GM12878 (cell line): ENCODE results near the gene TRABD2B. TPM values are rescaled to one million over a fixed set of nuclear protein-coding genes. Genes with fewer than 3 reads are reported as not detected.

Source experiments
- ATAC-seq: fragments of 200-7000 bp; cut with Tn5 transposase; 3 replicates; pipeline ENCODE4 v1.9.1; 2020; ENCODE audit warnings: mild to moderate bottlenecking, moderate library complexity
- BruUV-seq: library from RNA; stranded (reverse); fragments of 400-500 nt; replicated peaks from 2 replicates; lab custom pipeline; 2021; lab: Mats Ljungman, UMichigan
- CTCF ChIA-PET: fragments of 300-600 bp; sonication (Branson Sonifier 250); formaldehyde crosslinking; extraction: SDS; loops from one replicate; lab custom pipeline; 2021; ENCODE audit warnings: inconsistent platforms; lab: Yijun Ruan, JAX
- POLR2A ChIA-PET: fragments of 350-600 bp; formaldehyde crosslinking; extraction: SDS; loops from one replicate; lab custom pipeline; 2021; ENCODE audit warnings: inconsistent platforms; lab: Charles Lee
- RAD21 ChIA-PET: fragments of 300-600 bp; sonication (Branson Sonifier 250); formaldehyde crosslinking; loops from one replicate; lab custom pipeline; 2023; ENCODE audit warnings: antibody characterized with exemption; ENCODE audit not compliant: unreplicated experiment; lab: Charles Lee
- SMC1A ChIA-PET: fragments of 300-600 bp; sonication (Branson Sonifier 250); formaldehyde crosslinking; loops from one replicate; lab custom pipeline; 2023; ENCODE audit not compliant: unreplicated experiment, uncharacterized antibody; lab: Charles Lee
- DNase-seq: peaks from one replicate; pipeline ENCODE4 v3.0.0-alpha.2; 2011; ENCODE audit warnings: low read depth, low spot score
- FAIRE-seq: peaks from 3 replicates; lab custom pipeline; 2011; peaks lifted over from hg19 to GRCh38; lab: Jason Lieb, UNC
- H2AFZ ChIP-seq: 2 replicates; pipeline ENCODE4 v1.6.0; 2011; ENCODE audit warnings: low read depth, low read length, control low read depth; ENCODE audit not compliant: control insufficient read depth
- H3K27ac ChIP-seq: 2 replicates; pipeline ENCODE4 v1.5.1; 2011; ENCODE audit warnings: control low read depth; ENCODE audit not compliant: control insufficient read depth, insufficient read depth
- H3K27me3 ChIP-seq, 2 experiments: replicated peaks in 1 of 2; 2 replicates each; pipeline versions ENCODE4 v1.6.0 to v1.6.1; 2011; ENCODE audit warnings: low read length in 1 of 2; ENCODE audit not compliant: control insufficient read depth in 2 of 2, insufficient read depth in 2 of 2
- H3K36me3 ChIP-seq, 2 experiments: 2 replicates each; pipeline ENCODE4 v1.5.1; 2011; ENCODE audit warnings: low read length in 1 of 2; ENCODE audit not compliant: control insufficient read depth in 2 of 2, insufficient read depth in 2 of 2
- H3K4me1 ChIP-seq: 2 replicates; pipeline ENCODE4 v1.6.1; 2011; ENCODE audit warnings: mild to moderate bottlenecking, low read length, moderate library complexity, mixed read lengths; ENCODE audit not compliant: control insufficient read depth, insufficient read depth
- H3K4me2 ChIP-seq: 2 replicates; pipeline ENCODE4 v1.6.0; 2011; ENCODE audit warnings: control low read depth; ENCODE audit not compliant: control insufficient read depth, insufficient read depth
- H3K4me3 ChIP-seq: fragments of 200-600 bp; sonication (generic); 2 replicates; pipeline ENCODE4 v1.5.1; 2016
- H3K79me2 ChIP-seq: 2 replicates; pipeline ENCODE4 v1.6.0; 2011; ENCODE audit warnings: low read length; ENCODE audit not compliant: control insufficient read depth, insufficient read depth
- H3K9ac ChIP-seq: 2 replicates; pipeline ENCODE4 v1.8.0; 2011; ENCODE audit warnings: low read length, control low read depth, mixed read lengths; ENCODE audit not compliant: control insufficient read depth, insufficient read depth
- H3K9me3 ChIP-seq: replicated peaks from 3 replicates; pipeline ENCODE4 v1.5.1; 2011; ENCODE audit warnings: mild to moderate bottlenecking, low read length; ENCODE audit not compliant: control insufficient read depth, insufficient read depth
- H4K20me1 ChIP-seq: 2 replicates; pipeline ENCODE4 v1.6.0; 2011; ENCODE audit not compliant: control insufficient read depth, insufficient read depth
- E2F8 ChIP-seq: fragments of 450-650 bp; IDR thresholded peaks from 2 replicates; pipeline ENCODE4 v1.6.1; 2018; ENCODE audit warnings: mild to moderate bottlenecking, low read depth, moderate library complexity; ENCODE audit not compliant: partially characterized antibody
- EZH2 ChIP-seq: IDR thresholded peaks from 2 replicates; pipeline ENCODE4 v1.6.1; 2012; ENCODE audit warnings: low read depth, mild to moderate bottlenecking, control low read depth, inconsistent platforms, low read length, borderline replicate concordance; ENCODE audit not compliant: control insufficient read depth
- HSF1 ChIP-seq: fragments of 150-350 bp; IDR thresholded peaks from 2 replicates; pipeline ENCODE4 v1.6.1; 2014; ENCODE audit warnings: mild to moderate bottlenecking, low read depth, low read length
- IRF5 ChIP-seq: fragments of 450-650 bp; IDR thresholded peaks from 2 replicates; pipeline ENCODE4 v1.6.1; 2017; ENCODE audit warnings: borderline replicate concordance
- JUND ChIP-seq: IDR thresholded peaks from 2 replicates; pipeline ENCODE4 v1.6.1; 2012; ENCODE audit warnings: low read depth, mild to moderate bottlenecking, low read length, improper control_type of control experiment, moderate library complexity
- NBN ChIP-seq: fragments of 450-650 bp; IDR thresholded peaks from 2 replicates; pipeline ENCODE4 v1.6.1; 2016
- RUNX3 ChIP-seq: IDR thresholded peaks from 2 replicates; pipeline ENCODE4 v1.6.1; 2012; ENCODE audit warnings: low read length, inconsistent platforms
- SREBF1 ChIP-seq: IDR thresholded peaks from 2 replicates; pipeline ENCODE4 v1.6.1; 2012; ENCODE audit warnings: mild to moderate bottlenecking, low read length
- STAT3 ChIP-seq: IDR thresholded peaks from 2 replicates; pipeline ENCODE4 v1.6.1; 2011; ENCODE audit warnings: low read depth, low read length, improper control_type of control experiment
- SUZ12 ChIP-seq: fragments of 200-600 bp; sonication (generic); IDR thresholded peaks from one replicate; pipeline ENCODE4 v1.6.1; 2018; ENCODE audit warnings: antibody characterized with exemption, mild to moderate bottlenecking; ENCODE audit not compliant: unreplicated experiment
- TBL1XR1 ChIP-seq: IDR thresholded peaks from 2 replicates; pipeline ENCODE4 v1.6.1; 2012; ENCODE audit warnings: low read depth, low read length, improper control_type of control experiment
- TCF12 ChIP-seq: IDR thresholded peaks from 2 replicates; pipeline ENCODE4 v1.6.1; 2011; ENCODE audit warnings: low read depth, mild to moderate bottlenecking, low read length
- WRNIP1 ChIP-seq: IDR thresholded peaks from 2 replicates; pipeline ENCODE4 v1.6.1; 2011; ENCODE audit warnings: low read depth, low read length, improper control_type of control experiment, borderline replicate concordance
- ZNF207 ChIP-seq: fragments of 450-650 bp; IDR thresholded peaks from 2 replicates; pipeline ENCODE4 v1.6.1; 2014; ENCODE audit warnings: antibody characterized with exemption, mild to moderate bottlenecking, borderline replicate concordance
- WGBS: methylation state at CpG from one replicate; pipeline ENCODE4 v1.1.6; 2016; ENCODE audit warnings: low lambda C conversion rate; ENCODE audit not compliant: insufficient replicate concordance, insufficient coverage; ENCODE audit errors: missing lambda C conversion rate; 5-methylcytosine and 5-hydroxymethylcytosine counted together
- in situ Hi-C: fragments of 300-500 bp; cut with MboI; formaldehyde crosslinking; loops from 9 replicates; pipeline ENCODE4 v1.14.3; 2018; ENCODE audit warnings: mixed read lengths
- intact Hi-C: fragments of 100-400 bp; cut with micrococcal nuclease; formaldehyde crosslinking; loops from one replicate; pipeline ENCODE4 v1.14.2; 2022; ENCODE audit not compliant: unreplicated experiment
- polyA plus RNA-seq, 11 experiments: library from polyadenylated mRNA; depleted of rRNA in 4 of 11; unstranded in 6 of 11; stranded (reverse) in 5 of 11; fragments of >200 nt; fragmentation: Nextera tagmentation in 4 of 11; fragmentation: Illumina TruSeq in 1 of 11; extraction: Ambion mirVana in 4 of 11; extraction: Trizol in 1 of 11; gene quantifications; 1 replicate in 1 of 11; 2 replicates in 10 of 11; pipeline versions ENCODE4 v1.2.1 to v1.2.3, GENCODE V29; 2011 to 2016; ENCODE audit warnings: inconsistent platforms in 2 of 11, missing spikeins in 2 of 11, low read depth in 1 of 11
- total RNA-seq, 4 experiments: library from RNA; depleted of rRNA in 3 of 4; stranded (reverse); fragments of >200 nt in 3 of 4; fragmentation: Illumina TruSeq in 1 of 4; extraction: Trizol in 1 of 4; gene quantifications; 2 replicates each; pipeline versions ENCODE4 v1.2.1 to v1.2.3, GENCODE V29; 2013 to 2021

TRABD2B gene
- total and polyA plus RNA-seq, 10 of the 15 experiments (the other 5 are each of a cell fraction or from before 2014, with no cell fraction given) = not detected

GRCh38 chr1:47722101-47722500 lies 275.1 kb downstream of the TRABD2B start:
- Histone ChIP-seq H3K9ac (no peak overlapping the region), H3K27ac (no peak overlapping the region), H3K27me3 (peaks cover 5 to 6% of the 10 kb centered on the region in 2 experiments), H3K36me3 (no peaks in the 10 kb centered on the region), H3K9me3 (no peaks in the 10 kb centered on the region), H4K20me1 (no peaks in the 10 kb centered on the region), H3K79me2 (no peaks in the 10 kb centered on the region), H2AFZ (no peak overlapping the region), H3K4me1 (no peaks in the 10 kb centered on the region), H3K4me2 (no peak overlapping the region), H3K4me3 (no peak overlapping the region)
- in situ Hi-C loops = loop anchor here (5.0 kb wide), 1 partner anchor 530 kb away; the partner anchor contains the start of gene PDZK1IP1
- no TSS peak for BruUV-seq
- 58% methylated on average over 8 of the region's 8 CpGs for WGBS
- ChIA-PET CTCF (no interaction called here), POLR2A (no interaction called here), SMC1A (interaction anchor here (1.1 kb wide), 1 partner anchor 335 kb away, joined by 3 read pairs; no protein-coding TSS in a partner anchor), RAD21 (no interaction called here)
- no peak for DNase-seq
- no peak for FAIRE-seq
- ATAC-seq = no peak
- intact Hi-C loops = no loop called here
- TF ChIP-seq TCF12 (no peak), SREBF1 (no peak), E2F8 (no peak), JUND (no peak), IRF5 (no peak), WRNIP1 (no peak), SUZ12 (no peak), HSF1 (no peak), TBL1XR1 (no peak), EZH2 (no peak), ZNF207 (no peak), STAT3 (no peak), RUNX3 (no peak), NBN (no peak)
